Chondrocyte (in vitro differentiated cells): ENCODE data around the gene POU2F2. TPM values are rescaled to one million over a fixed set of nuclear protein-coding genes. Genes with fewer than 3 reads are reported as not detected.

Experiments used
- DNase-seq: peaks from one replicate; pipeline ENCODE4 v3.0.0; 2021; ENCODE audit warnings: mixed read lengths, low spot score
- H3K27ac Mint-ChIP-seq: one replicate; pipeline ENCODE4 v1.8.0; 2021; ENCODE audit warnings: mild to moderate bottlenecking, moderate library complexity, mixed read lengths; ENCODE audit not compliant: unreplicated experiment
- H3K27me3 Mint-ChIP-seq: 2 replicates; pipeline ENCODE4 v1.8.0; 2021; ENCODE audit warnings: low read depth, mixed read lengths
- H3K36me3 Mint-ChIP-seq: 2 replicates; pipeline ENCODE4 v1.8.0; 2021; ENCODE audit warnings: low read depth, mixed read lengths
- H3K4me1 Mint-ChIP-seq: 2 replicates; pipeline ENCODE4 v1.8.0; 2021; ENCODE audit warnings: low read depth, mild to moderate bottlenecking, mixed read lengths
- H3K4me3 Mint-ChIP-seq: one replicate; pipeline ENCODE4 v1.8.0; 2021; ENCODE audit warnings: mild to moderate bottlenecking, moderate library complexity, mixed read lengths; ENCODE audit not compliant: unreplicated experiment
- H3K9me3 Mint-ChIP-seq: 2 replicates; pipeline ENCODE4 v1.8.0; 2021; ENCODE audit warnings: low read depth, mixed read lengths
- CTCF ChIP-seq: fragments of 200-600 bp; sonication (generic); IDR thresholded peaks from 2 replicates; pipeline ENCODE4 v1.5.0; 2021; ENCODE audit warnings: antibody characterized with exemption, mild to moderate bottlenecking, moderate library complexity
- total RNA-seq: library from RNA; stranded (reverse); gene quantifications from 3 replicates; pipeline ENCODE4 v1.2.1, GENCODE V29; 2021

POU2F2 gene
- total RNA-seq, 1 donor from 2014 or later = 1.5 TPM

GRCh38 chr19:42065051-42065450, 67.2 kb downstream of the POU2F2 start:
- DNase-seq = no peak
- Mint-ChIP-seq H3K4me1 (no peaks in the 10 kb centered on the region), H3K36me3 (no peaks in the 10 kb centered on the region), H3K27ac (no peak overlapping the region), H3K9me3 (no peaks in the 10 kb centered on the region), H3K4me3 (no peak overlapping the region), H3K27me3 (peaks cover 11% of the 10 kb centered on the region)
- TF ChIP-seq CTCF = no peak

- Mint-ChIP-seq H3K4me1 (no peaks in the 10 kb centered on the region), H3K9me3 (no peaks in the 10 kb centered on the region), H3K4me3 (no peak overlapping the region), H3K36me3 (no peaks in the 10 kb centered on the region), H3K27ac (no peak overlapping the region), H3K27me3 (peaks cover 14% of the 10 kb centered on the region)
- no peak for DNase-seq
- no peak for TF ChIP-seq CTCF
These were observed 67.8 kb downstream of the POU2F2 start for GRCh38 chr19:42064432-42064831.

- H3K4me1 Mint-ChIP-seq = no peaks in the 10 kb centered on the region
- H3K4me3 Mint-ChIP-seq = no peak overlapping the region
- H3K27me3 Mint-ChIP-seq = peaks cover 18% of the 10 kb centered on the region
- H3K27ac Mint-ChIP-seq = no peak overlapping the region
- no peaks in the 10 kb centered on the region for H3K9me3 Mint-ChIP-seq
- no peak for TF ChIP-seq CTCF
- no peaks in the 10 kb centered on the region for H3K36me3 Mint-ChIP-seq
- DNase-seq = no peak
These were observed 69.9 kb downstream of the POU2F2 start for GRCh38 chr19:42062381-42062780.

GRCh38 chr19:42060117-42060516, 72.1 kb downstream of the POU2F2 start:
- H3K27ac Mint-ChIP-seq = no peak overlapping the region
- DNase-seq = no peak
- H3K9me3 Mint-ChIP-seq = no peaks in the 10 kb centered on the region
- H3K4me1 Mint-ChIP-seq = no peaks in the 10 kb centered on the region
- peaks cover 1% of the 10 kb centered on the region for H3K36me3 Mint-ChIP-seq
- no peak for TF ChIP-seq CTCF
- H3K27me3 Mint-ChIP-seq = peaks cover 21% of the 10 kb centered on the region
- no peak overlapping the region for H3K4me3 Mint-ChIP-seq

- Mint-ChIP-seq H3K36me3 (peaks cover 2% of the 10 kb centered on the region), H3K27ac (no peak overlapping the region), H3K4me3 (no peak overlapping the region), H3K27me3 (peaks cover 22% of the 10 kb centered on the region), H3K9me3 (no peaks in the 10 kb centered on the region), H3K4me1 (no peaks in the 10 kb centered on the region)
- TF ChIP-seq CTCF = no peak
- DNase-seq = no peak
These were observed 73.0 kb downstream of the POU2F2 start for GRCh38 chr19:42059196-42059595.
